ENCODE data around the gene ZNF311.

GRCh38 chr6:29051680-29052079 lies 46.6 kb upstream of the ZNF311 start:
- TF ChIP-seq NR2F1 (CRISPR knock-in tag; IDR thresholded peaks at IDR 0.05) (no peak), BRF2 (CRISPR knock-in tag; IDR thresholded peaks at IDR 0.05) (no peak), FOXA3 (CRISPR knock-in tag; IDR thresholded peaks at IDR 0.05) (no peak), SP2 (CRISPR knock-in tag; IDR thresholded peaks at IDR 0.05) (no peak), ZBTB26 (CRISPR knock-in tag; IDR thresholded peaks at IDR 0.05; ENCODE audit: borderline replicate concordance) (no peak), MEF2D (CRISPR knock-in tag; IDR thresholded peaks at IDR 0.05) (no peak), RAD21 (CRISPR knock-in tag; IDR thresholded peaks at IDR 0.05) (no peak), ZSCAN20 (CRISPR knock-in tag; IDR thresholded peaks at IDR 0.05; ENCODE audit: borderline replicate concordance) (no peak)
- TF ChIP-seq, protein P1, sequence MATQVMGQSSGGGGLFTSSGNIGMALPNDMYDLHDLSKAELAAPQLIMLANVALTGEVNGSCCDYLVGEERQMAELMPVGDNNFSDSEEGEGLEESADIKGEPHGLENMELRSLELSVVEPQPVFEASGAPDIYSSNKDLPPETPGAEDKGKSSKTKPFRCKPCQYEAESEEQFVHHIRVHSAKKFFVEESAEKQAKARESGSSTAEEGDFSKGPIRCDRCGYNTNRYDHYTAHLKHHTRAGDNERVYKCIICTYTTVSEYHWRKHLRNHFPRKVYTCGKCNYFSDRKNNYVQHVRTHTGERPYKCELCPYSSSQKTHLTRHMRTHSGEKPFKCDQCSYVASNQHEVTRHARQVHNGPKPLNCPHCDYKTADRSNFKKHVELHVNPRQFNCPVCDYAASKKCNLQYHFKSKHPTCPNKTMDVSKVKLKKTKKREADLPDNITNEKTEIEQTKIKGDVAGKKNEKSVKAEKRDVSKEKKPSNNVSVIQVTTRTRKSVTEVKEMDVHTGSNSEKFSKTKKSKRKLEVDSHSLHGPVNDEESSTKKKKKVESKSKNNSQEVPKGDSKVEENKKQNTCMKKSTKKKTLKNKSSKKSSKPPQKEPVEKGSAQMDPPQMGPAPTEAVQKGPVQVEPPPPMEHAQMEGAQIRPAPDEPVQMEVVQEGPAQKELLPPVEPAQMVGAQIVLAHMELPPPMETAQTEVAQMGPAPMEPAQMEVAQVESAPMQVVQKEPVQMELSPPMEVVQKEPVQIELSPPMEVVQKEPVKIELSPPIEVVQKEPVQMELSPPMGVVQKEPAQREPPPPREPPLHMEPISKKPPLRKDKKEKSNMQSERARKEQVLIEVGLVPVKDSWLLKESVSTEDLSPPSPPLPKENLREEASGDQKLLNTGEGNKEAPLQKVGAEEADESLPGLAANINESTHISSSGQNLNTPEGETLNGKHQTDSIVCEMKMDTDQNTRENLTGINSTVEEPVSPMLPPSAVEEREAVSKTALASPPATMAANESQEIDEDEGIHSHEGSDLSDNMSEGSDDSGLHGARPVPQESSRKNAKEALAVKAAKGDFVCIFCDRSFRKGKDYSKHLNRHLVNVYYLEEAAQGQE (IDR thresholded peaks at IDR 0.05; ENCODE audit: borderline replicate concordance in 1 of 2, low read depth in 1 of 2, low read length in 2 of 2) = no peak
